ENCODE measurements around the gene FOXJ1.

GRCh38 chr17:76156662-76156991, 15.6 kb upstream of the FOXJ1 start:
- no peak for TF ChIP-seq PATZ1 (CRISPR knock-in tag; IDR thresholded peaks at IDR 0.05; ENCODE audit: borderline replicate concordance)
- TF ChIP-seq ZFP30 (CRISPR knock-in tag; IDR thresholded peaks at IDR 0.05), result no peak
- no peak for TF ChIP-seq TCF4 (CRISPR knock-in tag; IDR thresholded peaks at IDR 0.05; ENCODE audit: borderline replicate concordance)
- TF ChIP-seq POU6F1 (CRISPR knock-in tag; IDR thresholded peaks at IDR 0.05; ENCODE audit: borderline replicate concordance, low read depth), result no peak
- no peak for TF ChIP-seq ZNF8 (CRISPR knock-in tag; IDR thresholded peaks at IDR 0.05)
- no peak for TF ChIP-seq TSHZ2 (CRISPR knock-in tag; IDR thresholded peaks at IDR 0.05)
- no peak for TF ChIP-seq CSDC2 (CRISPR knock-in tag; IDR thresholded peaks at IDR 0.05)
- no peak for TF ChIP-seq ESRRG (CRISPR knock-in tag; IDR thresholded peaks at IDR 0.05)
- TF ChIP-seq GLIS3 (CRISPR knock-in tag; IDR thresholded peaks at IDR 0.05), result no peak

All from SK-N-SH treated with all-trans-retinoic acid at 6 μM for 48 hours (cell line).